ENCODE results near the gene PIK3R4.

PIK3R4 gene

GRCh38 chr3:130656627-130657026 is 90.0 kb downstream of the PIK3R4 start:
- no peak for TF ChIP-seq CTCF (IDR thresholded peaks at IDR 0.05; ENCODE audit: low read depth, low read length)
- DNase-seq (ENCODE audit: extremely low read depth, low read depth), result no peak

- no peak for TF ChIP-seq CTCF (IDR thresholded peaks at IDR 0.05; ENCODE audit: low read depth, low read length)
Observed at GRCh38 chr3:130654921-130655320, 91.7 kb downstream of the PIK3R4 start.

GRCh38 chr3:130654091-130654490 is 92.5 kb downstream of the PIK3R4 start:
- TF ChIP-seq CTCF (IDR thresholded peaks at IDR 0.05; ENCODE audit: low read depth, low read length), result no peak

More at GRCh38 chr3:130654921-130655320, 91.7 kb downstream of the PIK3R4 start:
- no peak for DNase-seq (ENCODE audit: extremely low read depth, low read depth)

GRCh38 chr3:130649061-130649654 is 97.5 kb downstream of the PIK3R4 start:
- DNase-seq (ENCODE audit: extremely low read depth, low read depth), result no peak
- TF ChIP-seq CTCF (IDR thresholded peaks at IDR 0.05; ENCODE audit: low read depth, low read length), result no peak

More at GRCh38 chr3:130654091-130654490, 92.5 kb downstream of the PIK3R4 start:
- DNase-seq (ENCODE audit: extremely low read depth, low read depth), result no peak

- TF ChIP-seq CTCF (IDR thresholded peaks at IDR 0.05; ENCODE audit: low read depth, low read length), result no peak
- no peak for DNase-seq (ENCODE audit: extremely low read depth, low read depth)
Observed at GRCh38 chr3:130648293-130648692, 98.3 kb downstream of the PIK3R4 start.

- TF ChIP-seq CTCF (IDR thresholded peaks at IDR 0.05; ENCODE audit: low read depth, low read length), result no peak
- no peak for DNase-seq (ENCODE audit: extremely low read depth, low read depth)
Observed at GRCh38 chr3:130645261-130645660, 101.4 kb downstream of the PIK3R4 start.

- no peak for TF ChIP-seq CTCF (IDR thresholded peaks at IDR 0.05; ENCODE audit: low read depth, low read length)
- DNase-seq (ENCODE audit: extremely low read depth, low read depth), result no peak
Observed at GRCh38 chr3:130644628-130645253, 101.9 kb downstream of the PIK3R4 start.

Data from AG09319 (cell line).